OCI-LY7 (cell line): Measurements from ENCODE around the gene FTO. TPM values are rescaled to one million over a fixed set of nuclear protein-coding genes. Genes with fewer than 3 reads are reported as not detected.

Experiments used
- BruUV-seq: library from RNA; stranded (reverse); fragments of 400-500 nt; replicated peaks from 2 replicates; lab custom pipeline; 2021; lab: Mats Ljungman, UMichigan
- CTCF ChIA-PET: fragments of 300-600 bp; sonication (Branson Sonifier 250); formaldehyde crosslinking; loops from one replicate; lab custom pipeline; 2022; ENCODE audit warnings: antibody characterized with exemption; ENCODE audit not compliant: unreplicated experiment; lab: Charles Lee
- POLR2A ChIA-PET: fragments of 300-600 bp; sonication (Branson Sonifier 250); formaldehyde crosslinking; loops from one replicate; lab custom pipeline; 2022; ENCODE audit warnings: antibody characterized with exemption; lab: Charles Lee
- DNase-seq: peaks from one replicate; pipeline ENCODE4 v3.0.0-alpha.2; 2015; ENCODE audit warnings: low spot score
- H2AFZ ChIP-seq: fragments of 200-600 bp; sonication (generic), shearing (Covaris generic); 2 replicates; pipeline ENCODE4 v1.6.1; 2014; ENCODE audit warnings: mild to moderate bottlenecking, antibody characterized with exemption, low read length, moderate library complexity
- H3K27ac ChIP-seq: fragments of 200-600 bp; sonication (generic); 2 replicates; pipeline ENCODE4 v1.5.1; 2014; ENCODE audit warnings: mixed run types, low read depth, mild to moderate bottlenecking, moderate library complexity, low read length, inconsistent platforms; ENCODE audit not compliant: poor library complexity, severe bottlenecking
- H3K36me3 ChIP-seq: fragments of 200-600 bp; sonication (generic); 2 replicates; pipeline ENCODE4 v1.6.1; 2014; ENCODE audit warnings: mild to moderate bottlenecking, antibody characterized with exemption, low read length, moderate library complexity, mixed read lengths; ENCODE audit not compliant: insufficient read depth
- H3K4me1 ChIP-seq: fragments of 200-600 bp; sonication (generic); 2 replicates; pipeline ENCODE4 v1.5.1; 2014; ENCODE audit warnings: mild to moderate bottlenecking, low read length; ENCODE audit not compliant: insufficient read depth, poor library complexity, severe bottlenecking
- H3K4me2 ChIP-seq: fragments of 200-600 bp; sonication (generic); 2 replicates; pipeline ENCODE4 v1.6.1; 2014; ENCODE audit warnings: mild to moderate bottlenecking, low read length
- H3K4me3 ChIP-seq: fragments of 200-600 bp; sonication (generic); 2 replicates; pipeline ENCODE4 v1.5.1; 2014; ENCODE audit warnings: mild to moderate bottlenecking, low read depth, low read length; ENCODE audit not compliant: poor library complexity, severe bottlenecking
- H3K79me2 ChIP-seq: fragments of 200-600 bp; sonication (generic); 2 replicates; pipeline ENCODE4 v1.6.1; 2016; ENCODE audit warnings: low read depth, mild to moderate bottlenecking, low read length, moderate library complexity, mixed read lengths; ENCODE audit not compliant: insufficient read depth
- H3K9me2 ChIP-seq: fragments of 200-600 bp; sonication (generic); 2 replicates; pipeline ENCODE4 v1.6.1; 2016; ENCODE audit warnings: mild to moderate bottlenecking, low read length, mixed read lengths; ENCODE audit not compliant: insufficient read depth
- H3K9me3 ChIP-seq: fragments of 200-600 bp; sonication (generic); 2 replicates; pipeline ENCODE4 v1.6.1; 2014; ENCODE audit warnings: mild to moderate bottlenecking, mixed run types, low read length, mixed read lengths
- H4K20me1 ChIP-seq: fragments of 200-600 bp; sonication (generic); 2 replicates; pipeline ENCODE4 v1.6.1; 2014; ENCODE audit warnings: mild to moderate bottlenecking, antibody characterized with exemption, low read length, moderate library complexity, mixed read lengths; ENCODE audit not compliant: insufficient read depth
- EZH2phosphoT487 ChIP-seq: fragments of 200-600 bp; sonication (generic); IDR thresholded peaks from 2 replicates; pipeline ENCODE4 v1.6.1; 2018; ENCODE audit warnings: low read depth, borderline replicate concordance, mild to moderate bottlenecking, mixed run types, antibody characterized with exemption, low read length, moderate library complexity, mixed read lengths
- intact Hi-C: fragments of 100-400 bp; cut with micrococcal nuclease; formaldehyde crosslinking; loops from one replicate; pipeline ENCODE4 v1.10.0; 2022; ENCODE audit not compliant: unreplicated experiment
- total RNA-seq, 2 experiments: library from RNA; depleted of rRNA in 1 of 2; stranded (reverse); fragments of >200 nt in 1 of 2; shearing (Covaris generic) in 1 of 2; gene quantifications; 2 replicates each; pipeline ENCODE4 v1.2.3, GENCODE V29; 2014 to 2022
- TF ChIP-seq, protein P1 (sequence below): fragments of 200-600 bp; sonication (generic); conservative IDR thresholded peaks from 2 replicates; pipeline ENCODE4 v1.5.1; 2014; ENCODE audit warnings: mild to moderate bottlenecking, antibody characterized with exemption, low read length, moderate library complexity, mixed read lengths

The FTO gene
- total RNA-seq, 2 experiments from 2014 or later = 57.1 to 68.0 TPM

DNA sequence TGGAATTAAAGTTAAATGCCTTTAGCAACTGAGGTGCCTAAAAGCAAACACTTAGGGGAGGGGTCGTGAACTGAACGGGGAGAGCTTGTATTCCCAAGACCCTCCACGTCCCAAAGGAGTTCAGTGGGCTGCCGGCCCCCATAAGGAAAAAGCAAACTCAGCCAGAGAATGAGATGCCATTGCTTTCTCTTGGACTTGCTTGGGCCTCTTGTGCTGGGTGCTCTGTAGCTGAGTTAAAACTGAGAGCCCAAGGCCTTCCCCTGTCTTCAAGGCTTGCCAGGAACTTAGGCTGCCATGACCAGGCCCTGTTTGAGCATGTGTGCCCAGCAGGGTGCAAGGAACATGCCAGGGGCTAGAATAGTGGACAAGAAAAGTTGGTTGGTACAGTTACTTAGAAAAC is 382.8 kb downstream of the FTO start:
- intact Hi-C loops = no loop called here
- H3K79me2 ChIP-seq = no peaks in the 10 kb centered on the region
- no peak for TF ChIP-seq EZH2phosphoT487
- TF ChIP-seq, protein P1, sequence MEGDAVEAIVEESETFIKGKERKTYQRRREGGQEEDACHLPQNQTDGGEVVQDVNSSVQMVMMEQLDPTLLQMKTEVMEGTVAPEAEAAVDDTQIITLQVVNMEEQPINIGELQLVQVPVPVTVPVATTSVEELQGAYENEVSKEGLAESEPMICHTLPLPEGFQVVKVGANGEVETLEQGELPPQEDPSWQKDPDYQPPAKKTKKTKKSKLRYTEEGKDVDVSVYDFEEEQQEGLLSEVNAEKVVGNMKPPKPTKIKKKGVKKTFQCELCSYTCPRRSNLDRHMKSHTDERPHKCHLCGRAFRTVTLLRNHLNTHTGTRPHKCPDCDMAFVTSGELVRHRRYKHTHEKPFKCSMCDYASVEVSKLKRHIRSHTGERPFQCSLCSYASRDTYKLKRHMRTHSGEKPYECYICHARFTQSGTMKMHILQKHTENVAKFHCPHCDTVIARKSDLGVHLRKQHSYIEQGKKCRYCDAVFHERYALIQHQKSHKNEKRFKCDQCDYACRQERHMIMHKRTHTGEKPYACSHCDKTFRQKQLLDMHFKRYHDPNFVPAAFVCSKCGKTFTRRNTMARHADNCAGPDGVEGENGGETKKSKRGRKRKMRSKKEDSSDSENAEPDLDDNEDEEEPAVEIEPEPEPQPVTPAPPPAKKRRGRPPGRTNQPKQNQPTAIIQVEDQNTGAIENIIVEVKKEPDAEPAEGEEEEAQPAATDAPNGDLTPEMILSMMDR = no peak
- no peaks in the 10 kb centered on the region for H3K36me3 ChIP-seq
- H2AFZ ChIP-seq = no peak overlapping the region
- H3K9me2 ChIP-seq = no peaks in the 10 kb centered on the region
- H3K4me2 ChIP-seq = no peak overlapping the region
- no TSS peak for BruUV-seq
- no peaks in the 10 kb centered on the region for H3K4me1 ChIP-seq
- DNase-seq = no peak
- ChIA-PET POLR2A (no interaction called here), CTCF (no interaction called here)
- H4K20me1 ChIP-seq = no peaks in the 10 kb centered on the region
- no peak overlapping the region for H3K27ac ChIP-seq
- no peak overlapping the region for H3K4me3 ChIP-seq
- no peaks in the 10 kb centered on the region for H3K9me3 ChIP-seq

GRCh38 chr16:54090602-54091001 is 386.6 kb downstream of the FTO start:
- Histone ChIP-seq H3K4me3 (no peak overlapping the region), H3K79me2 (no peaks in the 10 kb centered on the region), H3K4me1 (no peaks in the 10 kb centered on the region), H2AFZ (no peak overlapping the region), H4K20me1 (no peaks in the 10 kb centered on the region), H3K9me2 (no peaks in the 10 kb centered on the region), H3K27ac (no peak overlapping the region), H3K9me3 (no peaks in the 10 kb centered on the region), H3K36me3 (no peaks in the 10 kb centered on the region), H3K4me2 (no peak overlapping the region)
- BruUV-seq = no TSS peak
- CTCF ChIA-PET = no interaction called here
- POLR2A ChIA-PET = no interaction called here
- DNase-seq = no peak
- intact Hi-C loops = no loop called here
- TF ChIP-seq, protein P1 = no peak
- no peak for TF ChIP-seq EZH2phosphoT487

- TF ChIP-seq EZH2phosphoT487 = no peak
- TF ChIP-seq, protein P1 = no peak
- intact Hi-C loops = no loop called here
- Histone ChIP-seq H3K9me2 (no peaks in the 10 kb centered on the region), H4K20me1 (no peaks in the 10 kb centered on the region), H3K4me2 (no peak overlapping the region), H3K36me3 (no peaks in the 10 kb centered on the region), H3K9me3 (no peaks in the 10 kb centered on the region), H2AFZ (no peak overlapping the region), H3K27ac (no peak overlapping the region), H3K4me3 (no peak overlapping the region), H3K79me2 (no peaks in the 10 kb centered on the region), H3K4me1 (no peaks in the 10 kb centered on the region)
- POLR2A ChIA-PET = interaction anchor here (0.6 kb wide), 1 partner anchor 37 kb away, joined by 3 read pairs; no protein-coding TSS in a partner anchor
- no peak for DNase-seq
- CTCF ChIA-PET = no interaction called here
- no TSS peak for BruUV-seq
Observed at GRCh38 chr16:54093281-54093680, 389.3 kb downstream of the FTO start.
